Stimulated activated memory B cell treated with anti-CD40 and anti-IgM and Interleukin-4, amounts not matched to agents 10 μg/mL and 1 μg/mL and 100 μg/mL, for 72 hours (primary cell): ENCODE data around the gene RPL19.

Source experiments
- ATAC-seq: fragments of 150-1000 bp; cut with Tn5 transposase; 2 replicates; pipeline ENCODE4 v1.10.0; 2021
- H3K27ac Mint-ChIP-seq: one replicate; pipeline ENCODE4 v1.8.0; 2022; ENCODE audit warnings: mild to moderate bottlenecking, mixed read lengths
- H3K27me3 Mint-ChIP-seq: one replicate; pipeline ENCODE4 v1.8.0; 2022; ENCODE audit warnings: mixed read lengths
- H3K36me3 Mint-ChIP-seq: one replicate; pipeline ENCODE4 v1.8.0; 2022; ENCODE audit warnings: mixed read lengths
- H3K4me1 Mint-ChIP-seq: one replicate; pipeline ENCODE4 v1.8.0; 2022; ENCODE audit warnings: mixed read lengths
- H3K4me3 Mint-ChIP-seq: one replicate; pipeline ENCODE4 v1.8.0; 2022; ENCODE audit warnings: mild to moderate bottlenecking, moderate library complexity, mixed read lengths
- H3K9me3 Mint-ChIP-seq: one replicate; pipeline ENCODE4 v1.8.0; 2022; ENCODE audit warnings: mixed read lengths

Gene RPL19

GRCh38 chr17:39186481-39187002, 13.5 kb upstream of the RPL19 start:
- H3K4me1 Mint-ChIP-seq = no peaks in the 10 kb centered on the region
- ATAC-seq = no peak
- H3K9me3 Mint-ChIP-seq = no peaks in the 10 kb centered on the region
- no peaks in the 10 kb centered on the region for H3K27me3 Mint-ChIP-seq
- no peak overlapping the region for H3K27ac Mint-ChIP-seq
- no peak overlapping the region for H3K4me3 Mint-ChIP-seq
- peaks cover 36% of the 10 kb centered on the region for H3K36me3 Mint-ChIP-seq

- no peak overlapping the region for H3K4me3 Mint-ChIP-seq
- H3K4me1 Mint-ChIP-seq = no peaks in the 10 kb centered on the region
- ATAC-seq = no peak
- no peaks in the 10 kb centered on the region for H3K27me3 Mint-ChIP-seq
- no peaks in the 10 kb centered on the region for H3K9me3 Mint-ChIP-seq
- H3K36me3 Mint-ChIP-seq = peaks cover 38% of the 10 kb centered on the region
- H3K27ac Mint-ChIP-seq = no peak overlapping the region
Measured at GRCh38 chr17:39187152-39187830, 12.8 kb upstream of the RPL19 start.

- Mint-ChIP-seq H3K9me3 (no peaks in the 10 kb centered on the region), H3K36me3 (peaks cover 15% of the 10 kb centered on the region), H3K27ac (no peak overlapping the region), H3K27me3 (no peaks in the 10 kb centered on the region), H3K4me3 (no peak overlapping the region), H3K4me1 (peaks cover 12% of the 10 kb centered on the region)
- ATAC-seq = no peak
Measured at GRCh38 chr17:39191750-39192510, 8.2 kb upstream of the RPL19 start.

GRCh38 chr17:39192901-39193300, 7.2 kb upstream of the RPL19 start:
- no peaks in the 10 kb centered on the region for H3K9me3 Mint-ChIP-seq
- no peaks in the 10 kb centered on the region for H3K27me3 Mint-ChIP-seq
- H3K4me1 Mint-ChIP-seq = peaks cover 14% of the 10 kb centered on the region
- H3K4me3 Mint-ChIP-seq = no peak overlapping the region
- H3K36me3 Mint-ChIP-seq = peaks cover 7% of the 10 kb centered on the region
- ATAC-seq = no peak
- no peak overlapping the region for H3K27ac Mint-ChIP-seq

- peaks cover 17% of the 10 kb centered on the region for H3K4me1 Mint-ChIP-seq
- no peak overlapping the region for H3K4me3 Mint-ChIP-seq
- peaks cover 7% of the 10 kb centered on the region for H3K36me3 Mint-ChIP-seq
- no peaks in the 10 kb centered on the region for H3K9me3 Mint-ChIP-seq
- no peak overlapping the region for H3K27ac Mint-ChIP-seq
- no peak for ATAC-seq
- no peaks in the 10 kb centered on the region for H3K27me3 Mint-ChIP-seq
Measured at GRCh38 chr17:39193346-39193745, 6.7 kb upstream of the RPL19 start.

- H3K36me3 Mint-ChIP-seq = peaks cover 7% of the 10 kb centered on the region
- no peak overlapping the region for H3K4me3 Mint-ChIP-seq
- ATAC-seq = no peak
- H3K27ac Mint-ChIP-seq = no peak overlapping the region
- no peaks in the 10 kb centered on the region for H3K9me3 Mint-ChIP-seq
- H3K27me3 Mint-ChIP-seq = no peaks in the 10 kb centered on the region
- peaks cover 18% of the 10 kb centered on the region for H3K4me1 Mint-ChIP-seq
Measured at GRCh38 chr17:39194089-39194984, 5.7 kb upstream of the RPL19 start.

- H3K4me3 Mint-ChIP-seq = no peak overlapping the region
Measured at GRCh38 chr17:39194985-39195524, 5.0 kb upstream of the RPL19 start.

GRCh38 chr17:39195568-39196160, 4.4 kb upstream of the RPL19 start:
- ATAC-seq = peak; percentile 35
- no peaks in the 10 kb centered on the region for H3K27me3 Mint-ChIP-seq
- peaks cover 29% of the 10 kb centered on the region for H3K4me1 Mint-ChIP-seq
- H3K4me3 Mint-ChIP-seq = peak overlapping the region; percentile 63
- peak overlapping the region; percentile 2 for H3K27ac Mint-ChIP-seq
- H3K36me3 Mint-ChIP-seq = peaks cover 12% of the 10 kb centered on the region
- H3K9me3 Mint-ChIP-seq = no peaks in the 10 kb centered on the region

More at GRCh38 chr17:39194985-39195524, 5.0 kb upstream of the RPL19 start:
- ATAC-seq = no peak
- H3K27me3 Mint-ChIP-seq = no peaks in the 10 kb centered on the region
- peaks cover 8% of the 10 kb centered on the region for H3K36me3 Mint-ChIP-seq
- peaks cover 25% of the 10 kb centered on the region for H3K4me1 Mint-ChIP-seq
- peak overlapping the region; percentile 2 for H3K27ac Mint-ChIP-seq
- no peaks in the 10 kb centered on the region for H3K9me3 Mint-ChIP-seq

GRCh38 chr17:39196241-39196807, 3.8 kb upstream of the RPL19 start:
- no peaks in the 10 kb centered on the region for H3K9me3 Mint-ChIP-seq
- peak overlapping the region; percentile 65 for H3K27ac Mint-ChIP-seq
- ATAC-seq = no peak
- H3K4me3 Mint-ChIP-seq = peak overlapping the region; percentile 63
- H3K4me1 Mint-ChIP-seq = peaks cover 35% of the 10 kb centered on the region
- no peaks in the 10 kb centered on the region for H3K27me3 Mint-ChIP-seq
- peaks cover 18% of the 10 kb centered on the region for H3K36me3 Mint-ChIP-seq

GRCh38 chr17:39196808-39197291, 3.2 kb upstream of the RPL19 start:
- Mint-ChIP-seq H3K4me3 (peak overlapping the region; percentile 87), H3K4me1 (peaks cover 40% of the 10 kb centered on the region), H3K27ac (peak overlapping the region; percentile 65), H3K36me3 (peaks cover 23% of the 10 kb centered on the region), H3K9me3 (no peaks in the 10 kb centered on the region), H3K27me3 (no peaks in the 10 kb centered on the region)
- no peak for ATAC-seq

- Mint-ChIP-seq H3K27ac (peak within 1 kb of the TSS; percentile 65), H3K4me3 (peak within 1 kb of the TSS; percentile 87), H3K4me1 (peaks cover 46% of the 10 kb centered on the region), H3K27me3 (no peaks in the 10 kb centered on the region), H3K9me3 (no peaks in the 10 kb centered on the region), H3K36me3 (peaks cover 25% of the 10 kb centered on the region)
- ATAC-seq = peak; percentile 57
Measured at GRCh38 chr17:39197380-39198185, 2.5 kb upstream of the RPL19 start, which contains the start of gene CACNB1. Gene CACNB1, minus strand, starts transcription at chr17:39197669. Its CDS starts 174 bp downstream, at chr17:39197495.

- no peaks in the 10 kb centered on the region for H3K27me3 Mint-ChIP-seq
- H3K4me3 Mint-ChIP-seq = peak overlapping the region; percentile 87
- H3K36me3 Mint-ChIP-seq = peaks cover 29% of the 10 kb centered on the region
- H3K9me3 Mint-ChIP-seq = no peaks in the 10 kb centered on the region
- no peak for ATAC-seq
- H3K4me1 Mint-ChIP-seq = peaks cover 52% of the 10 kb centered on the region
- H3K27ac Mint-ChIP-seq = peak overlapping the region; percentile 65
Measured at GRCh38 chr17:39198186-39198566, 1.9 kb upstream of the RPL19 start.

- no peaks in the 10 kb centered on the region for H3K27me3 Mint-ChIP-seq
- H3K27ac Mint-ChIP-seq = peak overlapping the region; percentile 100
- peaks cover 66% of the 10 kb centered on the region for H3K4me1 Mint-ChIP-seq
- H3K4me3 Mint-ChIP-seq = peak overlapping the region; percentile 96
- peak; percentile 79 for ATAC-seq
- H3K36me3 Mint-ChIP-seq = peaks cover 43% of the 10 kb centered on the region
- H3K9me3 Mint-ChIP-seq = no peaks in the 10 kb centered on the region
Measured at GRCh38 chr17:39199820-39200069, 338 bp upstream of the RPL19 start.
